GM06990 (cell line): Measurements from ENCODE around the gene PPFIBP2.

Source experiments
- DNase-seq: peaks from one replicate; pipeline ENCODE4 v3.0.0-alpha.2; 2011; ENCODE audit not compliant: insufficient read length; ENCODE audit errors: extremely low read depth
- H3K27me3 ChIP-seq: replicated peaks from 2 replicates; pipeline ENCODE4 v1.6.0; 2011; ENCODE audit warnings: low read length; ENCODE audit not compliant: control insufficient read depth, insufficient read depth
- H3K36me3 ChIP-seq: 2 replicates; pipeline ENCODE4 v1.5.1; 2011; ENCODE audit warnings: low read length; ENCODE audit not compliant: control insufficient read depth, insufficient read depth
- H3K4me3 ChIP-seq: replicated peaks from 2 replicates; pipeline ENCODE4 v1.5.1; 2011; ENCODE audit warnings: low read depth, mild to moderate bottlenecking, control low read depth, low read length
- CTCF ChIP-seq: IDR thresholded peaks from 2 replicates; pipeline ENCODE4 v1.5.1; 2011; ENCODE audit warnings: low read length, control low read depth, mild to moderate bottlenecking, inconsistent platforms; ENCODE audit not compliant: insufficient read depth, poor library complexity, severe bottlenecking

PPFIBP2 gene

GRCh38 chr11:7509966-7510365, 3.8 kb upstream of the PPFIBP2 start:
- no peaks in the 10 kb centered on the region for H3K36me3 ChIP-seq
- no peaks in the 10 kb centered on the region for H3K27me3 ChIP-seq
- DNase-seq: no peak
- TF ChIP-seq CTCF: no peak
- H3K4me3 ChIP-seq: no peak overlapping the region

- no peak for TF ChIP-seq CTCF
- DNase-seq: no peak
- Histone ChIP-seq H3K27me3 (no peaks in the 10 kb centered on the region), H3K36me3 (no peaks in the 10 kb centered on the region), H3K4me3 (no peak overlapping the region)
Measured at GRCh38 chr11:7511401-7511800, 2.4 kb upstream of the PPFIBP2 start.

- Histone ChIP-seq H3K27me3 (no peaks in the 10 kb centered on the region), H3K36me3 (no peaks in the 10 kb centered on the region), H3K4me3 (peak overlapping the region; percentile 97)
- DNase-seq: peak; percentile 79
- TF ChIP-seq CTCF: peak; percentile 20
Measured at GRCh38 chr11:7512525-7513233, 1.1 kb upstream of the PPFIBP2 start.

GRCh38 chr11:7514099-7514591, 346 bp downstream of the PPFIBP2 start:
- no peaks in the 10 kb centered on the region for H3K36me3 ChIP-seq
- no peaks in the 10 kb centered on the region for H3K27me3 ChIP-seq
- no peak for DNase-seq
- H3K4me3 ChIP-seq: peak overlapping the region; percentile 97
- TF ChIP-seq CTCF: no peak

- Histone ChIP-seq H3K4me3 (peak overlapping the region; percentile 97), H3K27me3 (no peaks in the 10 kb centered on the region), H3K36me3 (no peaks in the 10 kb centered on the region)
- DNase-seq: no peak
- no peak for TF ChIP-seq CTCF
Measured at GRCh38 chr11:7515447-7515886, 1.7 kb downstream of the PPFIBP2 start.
